ENCODE data around the gene MAFG. TPM values are rescaled to one million over a fixed set of nuclear protein-coding genes. Genes with fewer than 3 reads are reported as not detected.
A peak's percentile ranks its signal among the peaks of the same experiment; 100 is the strongest.

The MAFG gene
- total and polyA plus RNA-seq, 9 of the 15 experiments (the other 6 are each of a cell fraction or from before 2014, with no cell fraction given): 1.1 to 58.1 (median 24.9) TPM

DNA sequence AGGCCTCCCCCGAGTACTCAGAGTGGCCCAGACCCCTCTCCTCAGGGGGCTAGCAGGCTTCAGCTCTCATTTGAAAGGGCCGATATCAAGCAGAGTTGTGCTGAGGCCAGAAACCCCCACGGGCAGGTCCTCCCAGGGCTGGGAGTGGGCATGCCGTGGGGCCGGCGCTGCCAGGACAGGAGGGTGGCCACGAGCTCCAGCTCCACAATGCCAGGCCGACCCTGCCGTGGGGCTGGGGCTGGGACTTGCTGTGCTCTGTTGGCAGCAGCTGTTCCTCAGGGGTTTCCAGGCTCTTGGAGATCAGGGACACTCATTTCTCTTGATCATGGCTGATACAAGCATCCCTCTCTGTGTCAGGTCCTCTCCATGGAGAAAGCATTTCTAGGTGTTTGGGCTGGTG lies 28.6 kb downstream of the MAFG start:
- Histone ChIP-seq H3K79me2 (ENCODE audit: control insufficient read depth, insufficient read depth, low read length) (peaks cover 5% of the 10 kb centered on the region), H3K9me3 (replicated peaks; ENCODE audit: control insufficient read depth, insufficient read depth, low read depth, low read length) (no peaks in the 10 kb centered on the region), H3K9ac (ENCODE audit: insufficient read depth in 1 of 2, low read depth in 2 of 2, low read length in 2 of 2) (peak overlapping the region in 1 of 2 experiments; percentile 37; a peak in 2 of 4 replicates), H2AFZ (ENCODE audit: low read depth, low read length) (no peak overlapping the region), H3K27me3 (ENCODE audit: control insufficient read depth in 2 of 2, insufficient read depth in 2 of 2, low read length in 2 of 2) (no peaks in the 10 kb centered on the region), H3K36me3 (ENCODE audit: control insufficient read depth, insufficient read depth, low read length) (peaks cover 66% of the 10 kb centered on the region; the same call in 2 of the 3 replicates), H3K9me1 (ENCODE audit: control insufficient read depth, insufficient read depth, low read length) (peaks cover 3% of the 10 kb centered on the region), H3K27ac (ENCODE audit: extremely low read depth, low read depth, low read length) (0 out of 3 replicates have a peak overlapping the region, but pooled peaks have one; percentile 21), H4K20me1 (replicated peaks; ENCODE audit: control insufficient read depth, insufficient read depth, low read length) (peaks cover 9% of the 10 kb centered on the region; the same call in 1 of the 2 replicates), H3K4me3 (no peak overlapping the region), H3K4me2 (ENCODE audit: insufficient read depth, low read length) (no peak overlapping the region), H3K4me1 (replicated peaks in 1 of 2; ENCODE audit: control insufficient read depth in 2 of 2, insufficient read depth in 2 of 2, low read length in 2 of 2) (peaks cover 10 to 54% of the 10 kb centered on the region in 2 experiments)
- ATAC-seq: no peak
- in situ Hi-C loops (cut with MboI) (no loop called here), intact Hi-C loops (cut with micrococcal nuclease) (no loop called here)
- ChIA-PET CTCF (ENCODE audit: low intra/inter-chr PET ratio) (no interaction called here), POLR2A (interaction anchor here (0.5 to 2.0 kb wide), 8 partner anchors 14 to 40 kb away, joined by 3 to 10 read pairs (median 3); no protein-coding TSS in a partner anchor)
- FAIRE-seq: no peak
- no peak for TF ChIP-seq ZNF140 (CRISPR knock-in tag; IDR thresholded peaks at IDR 0.05)
- no peak for TF ChIP-seq ESRRA (IDR thresholded peaks at IDR 0.05; ENCODE audit: borderline replicate concordance, low read depth)
- TF ChIP-seq PTBP1 (IDR thresholded peaks at IDR 0.05; ENCODE audit: low read depth, low read length): no peak
- TF ChIP-seq FOSL1 (tag; conservative IDR thresholded peaks at IDR 0.05): 0 out of 2 replicates have a peak, but pooled peaks have one; percentile 5
- TF ChIP-seq STAT6 (CRISPR knock-in tag; IDR thresholded peaks at IDR 0.05): no peak
- peak; percentile 47; the same call in 1 of the 2 replicates for TF ChIP-seq POLR2G (IDR thresholded peaks at IDR 0.05; ENCODE audit: low read depth, low read length)
- no peak for TF ChIP-seq SRSF9 (IDR thresholded peaks at IDR 0.05; ENCODE audit: borderline replicate concordance, low read depth, low read length)
- TF ChIP-seq RBFOX2 (IDR thresholded peaks at IDR 0.05; ENCODE audit: low read depth, low read length): peak; percentile 31
- TF ChIP-seq RBM22 (IDR thresholded peaks at IDR 0.05; ENCODE audit: low read depth, low read length, poor library complexity, severe bottlenecking): peak; percentile 85
- no peak for TF ChIP-seq FOS (IDR thresholded peaks at IDR 0.05; ENCODE audit: extremely low read depth, insufficient read length)
- no peak for DNase-seq (ENCODE audit: extremely low read depth in 1 of 4, low spot score in 3 of 4)
- 86% methylated on average over 8 of the region's 9 CpGs for WGBS (ENCODE audit: insufficient coverage, low coverage, missing lambda C conversion rate)
- BruUV-seq (replicated peaks): no TSS peak
